ENCODE data around the gene PABPN1L. TPM values are rescaled to one million over a fixed set of nuclear protein-coding genes. Genes with fewer than 3 reads are reported as not detected.

Gene PABPN1L
- total and polyA plus RNA-seq, 2 experiments from 2014 or later: not detected

- Histone ChIP-seq H3K27me3 (ENCODE audit: insufficient read depth) (no peaks in the 10 kb centered on the region), H3F3A (replicated peaks; ENCODE audit: low read depth) (no peaks in the 10 kb centered on the region), H3K36me3 (ENCODE audit: insufficient read depth) (no peaks in the 10 kb centered on the region), H3K9me2 (ENCODE audit: insufficient read depth) (no peaks in the 10 kb centered on the region), H3K27ac (ENCODE audit: low read depth) (no peak overlapping the region), H2AFZ (no peak overlapping the region), H4K20me1 (replicated peaks; ENCODE audit: insufficient read depth) (peaks cover 2% of the 10 kb centered on the region; the same call in 1 of the 2 replicates), H3K79me2 (replicated peaks; ENCODE audit: insufficient read depth) (peaks cover 13% of the 10 kb centered on the region), H3K4me2 (no peak overlapping the region), H3K4me1 (ENCODE audit: insufficient read depth) (no peaks in the 10 kb centered on the region), H3K4me3 (no peak overlapping the region)
- TF ChIP-seq POLR2AphosphoS5 (IDR thresholded peaks at IDR 0.05; ENCODE audit: low read depth) (no peak), REST (IDR thresholded peaks at IDR 0.05; ENCODE audit: unreplicated experiment) (no peak)
- Mint-ChIP-seq H3K27ac (no peak overlapping the region), H3K36me3 (ENCODE audit: low read depth) (peaks cover 31% of the 10 kb centered on the region), H3K4me1 (peaks cover 9% of the 10 kb centered on the region), H3K27me3 (ENCODE audit: insufficient read depth, low read depth, poor library complexity) (peaks cover 8% of the 10 kb centered on the region), H3K4me3 (no peak overlapping the region), H3K9me3 (no peaks in the 10 kb centered on the region; the same call in 2 of the 3 replicates)
- ATAC-seq (no peak), DNase-seq (ENCODE audit: low spot score) (no peak)
These were observed 5.1 kb downstream of the PABPN1L start for GRCh38 chr16:88861359-88861758.

- DNase-seq (ENCODE audit: low spot score) (no peak), ATAC-seq (no peak)
- peaks cover 31% of the 10 kb centered on the region for H3K36me3 Mint-ChIP-seq (ENCODE audit: low read depth)
- no peaks in the 10 kb centered on the region for H3K27me3 ChIP-seq (ENCODE audit: insufficient read depth)
- H3F3A ChIP-seq (replicated peaks; ENCODE audit: low read depth): 0 out of 2 replicates have a peak, but pooled peaks cover 3% of the 10 kb centered on the region
- no peak overlapping the region for H3K27ac Mint-ChIP-seq
- no peak overlapping the region for H3K4me3 Mint-ChIP-seq
- peaks cover 21% of the 10 kb centered on the region for H3K4me1 Mint-ChIP-seq
- H3K27me3 Mint-ChIP-seq (ENCODE audit: insufficient read depth, low read depth, poor library complexity): peaks cover 10% of the 10 kb centered on the region
- no peaks in the 10 kb centered on the region; the same call in 1 of the 3 replicates for H3K9me3 Mint-ChIP-seq
- H3K36me3 ChIP-seq (ENCODE audit: insufficient read depth): no peaks in the 10 kb centered on the region
- peaks cover 7% of the 10 kb centered on the region; the same call in 1 of the 2 replicates for H4K20me1 ChIP-seq (replicated peaks; ENCODE audit: insufficient read depth)
- H2AFZ ChIP-seq: no peak overlapping the region
- H3K4me2 ChIP-seq: no peak overlapping the region
- no peaks in the 10 kb centered on the region; the same call in 1 of the 2 replicates for H3K4me1 ChIP-seq (ENCODE audit: insufficient read depth)
- TF ChIP-seq ZNF462 (CRISPR knock-in tag; IDR thresholded peaks at IDR 0.05) (no peak), EZH2phosphoT487 (IDR thresholded peaks at IDR 0.05; ENCODE audit: unreplicated experiment) (no peak), REST (IDR thresholded peaks at IDR 0.05; ENCODE audit: unreplicated experiment) (no peak)
- H3K9me2 ChIP-seq (ENCODE audit: insufficient read depth): no peaks in the 10 kb centered on the region
- H3K27ac ChIP-seq (ENCODE audit: low read depth): no peak overlapping the region
- H3K4me3 ChIP-seq: no peak overlapping the region
- peaks cover 18% of the 10 kb centered on the region for H3K79me2 ChIP-seq (replicated peaks; ENCODE audit: insufficient read depth)
These were observed 6.9 kb downstream of the PABPN1L start for GRCh38 chr16:88859381-88860091.

Measured in GM23338 (cell line).